K562 (cell line): ENCODE results near the gene RGS7. TPM values are rescaled to one million over a fixed set of nuclear protein-coding genes. Genes with fewer than 3 reads are reported as not detected.

Experiments
- ATAC-seq: fragments of 200-7000 bp; cut with Tn5 transposase; 3 replicates; pipeline ENCODE4 v1.9.1; 2020; ENCODE audit warnings: moderate library complexity
- BruUV-seq: library from RNA; stranded (reverse); fragments of 400-500 nt; replicated peaks from 2 replicates; lab custom pipeline; 2021; lab: Mats Ljungman, UMichigan
- CTCF ChIA-PET: fragments of 300-600 bp; formaldehyde crosslinking; extraction: SDS; loops from one replicate; lab custom pipeline; 2021; ENCODE audit warnings: low intra/inter-chr PET ratio; lab: Yijun Ruan, JAX
- POLR2A ChIA-PET: fragments of 300-600, 350-650 bp; sonication (Branson Sonifier 250); formaldehyde crosslinking; extraction: SDS; loops from one replicate; lab custom pipeline; 2021; ENCODE audit warnings: antibody characterized with exemption, inconsistent platforms; lab: Yijun Ruan, JAX
- DNase-seq, 4 experiments: peaks; one replicate each; pipeline versions ENCODE4 v3.0.0 to v3.0.0-alpha.2; 2011 to 2018; ENCODE audit warnings: low spot score in 3 of 4, mixed read lengths in 3 of 4; ENCODE audit errors: extremely low read depth in 1 of 4
- FAIRE-seq: peaks from 2 replicates; lab custom pipeline; 2011; peaks lifted over from hg19 to GRCh38; lab: Jason Lieb, UNC
- H2AFZ ChIP-seq: 2 replicates; pipeline ENCODE4 v1.6.0; 2011; ENCODE audit warnings: low read depth, low read length, control low read depth, inconsistent platforms
- H3K27ac ChIP-seq: fragments of 200-600 bp; 3 replicates; pipeline ENCODE4 v1.8.0; 2011; ENCODE audit warnings: low read depth, mild to moderate bottlenecking, control low read depth, inconsistent platforms, low read length, moderate library complexity, mixed read lengths; ENCODE audit errors: extremely low read depth
- H3K27me3 ChIP-seq, 2 experiments: fragments of 300-600 bp in 1 of 2; 2 replicates in 1 of 2; 3 replicates in 1 of 2; pipeline versions ENCODE4 v1.6.0 to v1.8.0; 2011; ENCODE audit warnings: inconsistent platforms in 2 of 2, low read length in 2 of 2, mild to moderate bottlenecking in 1 of 2, mixed read lengths in 1 of 2, moderate library complexity in 1 of 2; ENCODE audit not compliant: control insufficient read depth in 2 of 2, insufficient read depth in 2 of 2
- H3K36me3 ChIP-seq: fragments of 300-600 bp; 3 replicates; pipeline ENCODE4 v1.8.0; 2011; ENCODE audit warnings: mild to moderate bottlenecking, low read length, inconsistent platforms; ENCODE audit not compliant: control insufficient read depth, insufficient read depth
- H3K4me1 ChIP-seq, 2 experiments: fragments of 200-600 bp in 1 of 2; replicated peaks in 1 of 2; 2 replicates in 1 of 2; 3 replicates in 1 of 2; pipeline versions ENCODE4 v1.5.1 to v1.8.0; 2011; ENCODE audit warnings: inconsistent platforms in 2 of 2, low read length in 2 of 2, mild to moderate bottlenecking in 1 of 2, mixed read lengths in 1 of 2, moderate library complexity in 1 of 2; ENCODE audit not compliant: control insufficient read depth in 2 of 2, insufficient read depth in 2 of 2
- H3K4me2 ChIP-seq: 2 replicates; pipeline ENCODE4 v1.6.1; 2011; ENCODE audit warnings: low read length, control low read depth, inconsistent platforms, mixed read lengths; ENCODE audit not compliant: insufficient read depth
- H3K4me3 ChIP-seq: fragments of 200-600 bp; sonication (generic), shearing (Covaris generic); 2 replicates; pipeline ENCODE4 v1.5.1; 2016; ENCODE audit warnings: control low read depth, inconsistent platforms
- H3K79me2 ChIP-seq: fragments of 200-600 bp; 3 replicates; pipeline ENCODE4 v1.8.0; 2011; ENCODE audit warnings: low read length, inconsistent platforms; ENCODE audit not compliant: control insufficient read depth, insufficient read depth
- H3K9ac ChIP-seq, 2 experiments: 2 replicates each; pipeline versions ENCODE4 v1.6.0 to v1.6.1; 2011; ENCODE audit warnings: low read depth in 2 of 2, low read length in 2 of 2, control low read depth in 1 of 2, inconsistent platforms in 1 of 2, mild to moderate bottlenecking in 1 of 2, mixed read lengths in 1 of 2; ENCODE audit not compliant: insufficient read depth in 1 of 2
- H3K9me1 ChIP-seq: one replicate; pipeline ENCODE4 v1.6.0; 2011; ENCODE audit warnings: inconsistent platforms, mild to moderate bottlenecking, low read length, moderate library complexity; ENCODE audit not compliant: control insufficient read depth, insufficient read depth
- H3K9me3 ChIP-seq: replicated peaks from 2 replicates; pipeline ENCODE4 v1.5.1; 2011; ENCODE audit warnings: low read depth, low read length, inconsistent platforms; ENCODE audit not compliant: control insufficient read depth, insufficient read depth
- H4K20me1 ChIP-seq: replicated peaks from 2 replicates; pipeline ENCODE4 v1.6.1; 2011; ENCODE audit warnings: low read length, inconsistent platforms, mixed read lengths; ENCODE audit not compliant: control insufficient read depth, insufficient read depth
- ARNT ChIP-seq, 2 experiments: fragments of 450-650 bp; IDR thresholded peaks; 2 replicates each; pipeline ENCODE4 v1.6.1; 2016; ENCODE audit warnings: mild to moderate bottlenecking in 1 of 2
- DIDO1 ChIP-seq: fragments of 450-650 bp; IDR thresholded peaks from 2 replicates; pipeline ENCODE4 v1.6.1; 2016; ENCODE audit warnings: low read depth, missing biosample characterization, missing genetic modification characterization
- HDAC8 ChIP-seq: fragments of 450-650 bp; IDR thresholded peaks from 2 replicates; pipeline ENCODE4 v1.6.1; 2016; ENCODE audit warnings: mild to moderate bottlenecking, missing genetic modification characterization, moderate library complexity, missing compliant biosample characterization
- KAT2B ChIP-seq: IDR thresholded peaks from one replicate; pipeline ENCODE4 v1.6.1; 2012; ENCODE audit warnings: low read depth, mild to moderate bottlenecking, control low read depth, inconsistent platforms, low read length, moderate library complexity
- SAP30 ChIP-seq: fragments of 200-600 bp; sonication (generic); IDR thresholded peaks from 2 replicates; pipeline ENCODE4 v1.6.1; 2012; ENCODE audit warnings: borderline replicate concordance, low read depth, mild to moderate bottlenecking, moderate library complexity, low read length, control low read depth, inconsistent platforms; ENCODE audit not compliant: insufficient read depth, poor library complexity, severe bottlenecking
- TRIM25 ChIP-seq: fragments of 450-650 bp; IDR thresholded peaks from 2 replicates; pipeline ENCODE4 v1.7.0; 2016; ENCODE audit warnings: borderline replicate concordance
- ZBTB49 ChIP-seq: sonication (generic); formaldehyde crosslinking; IDR thresholded peaks from 2 replicates; pipeline ENCODE4 v1.8.0; 2022; ENCODE audit warnings: missing genetic modification reagents, mild to moderate bottlenecking, borderline replicate concordance
- ZMIZ1 ChIP-seq, 2 experiments: fragments of 150-350 bp in 1 of 2; IDR thresholded peaks; 2 replicates each; pipeline ENCODE4 v1.6.1; 2012 to 2016; ENCODE audit warnings: low read depth in 2 of 2, low read length in 2 of 2, mild to moderate bottlenecking in 1 of 2, moderate library complexity in 1 of 2
- WGBS: fragments of 100-300 bp; shearing (Covaris generic); methylation state at CpG from one replicate; pipeline ENCODE4 v1.1.6; 2016; ENCODE audit warnings: low coverage, mixed read lengths; ENCODE audit not compliant: insufficient coverage; ENCODE audit errors: missing lambda C conversion rate; 5-methylcytosine and 5-hydroxymethylcytosine counted together
- in situ Hi-C: fragments of 300-500 bp; cut with MboI; formaldehyde crosslinking; loops from 4 replicates; pipeline ENCODE4 v1.15.0; 2018; ENCODE audit warnings: inconsistent platforms, mixed read lengths
- intact Hi-C: fragments of 100-400 bp; cut with micrococcal nuclease; formaldehyde crosslinking; loops from 2 replicates; pipeline ENCODE4 v1.14.2; 2022
- polyA plus RNA-seq, 8 experiments: library from polyadenylated mRNA; depleted of rRNA in 4 of 8; stranded (reverse) in 5 of 8; unstranded in 3 of 8; fragments of >200 nt; fragmentation: Nextera tagmentation in 2 of 8; fragmentation: Illumina TruSeq in 1 of 8; extraction: Ambion mirVana in 2 of 8; extraction: Trizol in 1 of 8; gene quantifications; 2 replicates each; pipeline versions ENCODE4 v1.2.1 to v1.2.3, GENCODE V29; 2011 to 2014; ENCODE audit warnings: inconsistent platforms in 1 of 8, missing spikeins in 1 of 8
- total RNA-seq, 7 experiments: library from RNA; depleted of rRNA in 6 of 7; stranded (reverse); fragments of >200 nt in 6 of 7; fragmentation: Illumina TruSeq in 2 of 7; extraction: Trizol in 2 of 7; gene quantifications; 2 replicates each; pipeline versions ENCODE4 v1.2.1 to v1.2.3, GENCODE V29; 2011 to 2021; ENCODE audit warnings: low replicate concordance in 1 of 7

Gene RGS7
- total and polyA plus RNA-seq, 9 of the 15 experiments (the other 6 are each of a cell fraction or from before 2014, with no cell fraction given) = not detected

GRCh38 chr1:240946926-240947325 is 410.1 kb downstream of the RGS7 start (continued):
- no peak for TF ChIP-seq TRIM25

- POLR2A ChIA-PET = no interaction called here
- in situ Hi-C loops = no loop called here
- TF ChIP-seq KAT2B (no peak), SAP30 (no peak), ZBTB49 (no peak), DIDO1 (tag) (no peak), HDAC8 (no peak), ZMIZ1 (IDR thresholded peaks at IDR 0.05; ENCODE audit: low read depth in 2 of 2, low read length in 2 of 2) (no peak), ARNT (IDR thresholded peaks at IDR 0.05) (no peak)
These were observed 414.1 kb downstream of the RGS7 start for GRCh38 chr1:240942901-240943300.

More at GRCh38 chr1:240942901-240943300, 414.1 kb downstream of the RGS7 start:
- Histone ChIP-seq H3K27ac (no peak overlapping the region), H3K4me3 (no peak overlapping the region), H4K20me1 (no peaks in the 10 kb centered on the region), H3K9me3 (no peaks in the 10 kb centered on the region; the same call in none of the 2 replicates), H2AFZ (no peak overlapping the region), H3K4me2 (no peak overlapping the region), H3K9me1 (no peaks in the 10 kb centered on the region), H3K36me3 (no peaks in the 10 kb centered on the region), H3K9ac (no peak overlapping the region), H3K79me2 (no peaks in the 10 kb centered on the region), H3K27me3 (no peaks in the 10 kb centered on the region), H3K4me1 (no peaks in the 10 kb centered on the region)
- no peak for ATAC-seq
- FAIRE-seq = no peak
- intact Hi-C loops = no loop called here
- no TSS peak for BruUV-seq
- DNase-seq = no peak
- WGBS = 1% methylated on average over 4 of the region's 4 CpGs
- CTCF ChIA-PET = no interaction called here
